ENCODE results near the gene GPR26. TPM values are rescaled to one million over a fixed set of nuclear protein-coding genes. Genes with fewer than 3 reads are reported as not detected.

GPR26 gene
- total RNA-seq, 1 donor = under 0.01 TPM

DNA sequence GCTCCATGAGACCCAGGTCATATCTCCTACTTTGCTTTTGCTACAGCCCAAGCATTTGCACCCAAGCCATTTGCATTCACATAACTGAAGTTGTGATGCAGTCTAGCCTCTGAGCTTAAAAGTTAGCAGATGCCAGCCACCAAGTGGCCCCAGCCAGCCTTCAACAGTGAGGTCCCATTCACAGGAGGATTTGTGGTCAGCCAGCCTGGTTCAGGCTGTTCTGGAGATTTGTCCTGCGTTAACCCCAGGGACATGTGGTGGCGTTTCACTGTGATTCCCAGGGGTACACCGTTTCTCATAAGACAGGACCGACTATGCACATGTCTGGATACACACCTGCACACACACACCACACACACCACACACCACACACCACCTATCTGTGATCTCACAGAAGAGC is 51.2 kb downstream of the GPR26 start:
- TF ChIP-seq, protein P1, sequence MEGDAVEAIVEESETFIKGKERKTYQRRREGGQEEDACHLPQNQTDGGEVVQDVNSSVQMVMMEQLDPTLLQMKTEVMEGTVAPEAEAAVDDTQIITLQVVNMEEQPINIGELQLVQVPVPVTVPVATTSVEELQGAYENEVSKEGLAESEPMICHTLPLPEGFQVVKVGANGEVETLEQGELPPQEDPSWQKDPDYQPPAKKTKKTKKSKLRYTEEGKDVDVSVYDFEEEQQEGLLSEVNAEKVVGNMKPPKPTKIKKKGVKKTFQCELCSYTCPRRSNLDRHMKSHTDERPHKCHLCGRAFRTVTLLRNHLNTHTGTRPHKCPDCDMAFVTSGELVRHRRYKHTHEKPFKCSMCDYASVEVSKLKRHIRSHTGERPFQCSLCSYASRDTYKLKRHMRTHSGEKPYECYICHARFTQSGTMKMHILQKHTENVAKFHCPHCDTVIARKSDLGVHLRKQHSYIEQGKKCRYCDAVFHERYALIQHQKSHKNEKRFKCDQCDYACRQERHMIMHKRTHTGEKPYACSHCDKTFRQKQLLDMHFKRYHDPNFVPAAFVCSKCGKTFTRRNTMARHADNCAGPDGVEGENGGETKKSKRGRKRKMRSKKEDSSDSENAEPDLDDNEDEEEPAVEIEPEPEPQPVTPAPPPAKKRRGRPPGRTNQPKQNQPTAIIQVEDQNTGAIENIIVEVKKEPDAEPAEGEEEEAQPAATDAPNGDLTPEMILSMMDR (IDR thresholded peaks at IDR 0.05; ENCODE audit: insufficient read depth, low read length) = no peak
- H3K4me3 ChIP-seq (ENCODE audit: low read depth, low read length) = no peak overlapping the region
- DNase-seq (ENCODE audit: low read depth) = no peak

DNA sequence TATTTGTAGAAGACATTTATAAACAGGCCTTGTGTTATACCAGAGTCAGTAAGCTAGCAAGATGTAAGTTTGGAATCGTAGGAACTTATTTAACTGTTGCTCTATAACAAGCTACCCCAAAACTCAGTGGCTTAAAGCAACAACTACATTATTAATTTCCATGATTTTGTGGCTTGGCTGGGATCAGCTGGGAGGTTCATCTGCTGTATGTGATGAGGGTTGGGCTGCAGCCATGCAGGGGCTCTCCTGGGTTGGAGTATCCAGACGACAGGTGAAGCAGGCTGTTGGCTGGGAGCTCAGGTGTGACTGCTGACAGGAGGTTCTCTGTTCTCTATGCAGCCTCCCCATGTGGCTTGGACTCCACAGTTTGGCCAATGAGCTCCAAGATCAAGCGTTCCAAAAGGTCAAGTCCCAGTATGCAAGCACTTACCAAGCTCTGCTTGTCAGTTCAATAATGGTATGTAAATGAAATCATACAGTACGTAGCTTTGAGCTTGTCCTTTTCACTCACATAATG is 52.4 kb downstream of the GPR26 start:
- TF ChIP-seq, protein P1 (IDR thresholded peaks at IDR 0.05; ENCODE audit: insufficient read depth, low read length) = no peak
- no peak overlapping the region for H3K4me3 ChIP-seq (ENCODE audit: low read depth, low read length)
- DNase-seq (ENCODE audit: low read depth) = no peak

DNA sequence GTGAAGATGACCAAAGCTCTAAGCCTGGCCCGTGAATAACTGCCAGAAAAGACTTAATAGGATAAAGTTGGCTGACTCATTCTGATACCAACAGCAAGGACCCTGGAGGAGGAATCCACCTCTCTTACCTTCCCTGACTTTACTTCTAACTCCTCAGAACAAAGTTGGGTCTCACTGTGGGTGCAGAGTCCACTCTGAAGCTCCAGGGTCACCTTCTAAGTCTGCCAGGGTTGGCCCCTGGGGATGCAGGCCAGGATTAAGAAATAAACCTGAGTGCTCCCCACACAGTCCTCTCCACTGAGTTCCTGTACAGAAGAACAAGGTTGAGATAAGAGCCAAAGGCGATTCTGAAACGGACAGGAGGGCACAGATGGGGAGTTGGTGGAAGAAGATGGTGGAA is 54.4 kb downstream of the GPR26 start:
- TF ChIP-seq, protein P1 (IDR thresholded peaks at IDR 0.05; ENCODE audit: insufficient read depth, low read length) = no peak
- no peak for DNase-seq (ENCODE audit: low read depth)
- no peak overlapping the region for H3K4me3 ChIP-seq (ENCODE audit: low read depth, low read length)

DNA sequence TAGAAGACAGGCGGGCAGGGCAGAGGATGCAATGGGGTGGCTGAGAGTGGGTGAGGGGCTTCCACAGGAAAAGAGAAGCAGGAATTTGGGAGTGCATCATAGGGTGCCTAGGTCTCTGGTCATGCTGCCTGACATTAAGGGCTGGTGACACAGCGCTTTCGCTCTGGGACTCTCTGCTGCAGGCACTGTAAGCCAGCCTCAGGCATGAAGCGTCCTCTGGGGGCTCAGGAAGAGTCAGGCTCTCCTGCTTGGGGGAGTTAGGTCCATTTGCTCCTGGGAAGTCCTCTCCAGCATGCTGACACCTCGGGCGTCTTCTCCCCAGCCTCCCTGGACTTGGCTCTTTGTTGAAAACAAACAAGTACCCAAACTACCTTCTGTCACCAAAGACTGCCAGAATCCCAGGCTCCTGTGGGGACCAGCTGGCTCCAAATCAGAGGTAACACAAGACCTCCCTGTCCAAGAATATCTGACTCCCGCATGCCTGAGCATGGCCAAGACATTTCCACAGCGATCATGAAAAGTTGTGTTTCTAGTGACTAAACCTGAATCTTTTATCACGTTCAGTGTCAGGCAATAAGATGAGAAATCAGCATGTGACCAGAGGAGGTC is 55.4 kb downstream of the GPR26 start:
- no peak overlapping the region for H3K4me3 ChIP-seq (ENCODE audit: low read depth, low read length)
- TF ChIP-seq, protein P1 (IDR thresholded peaks at IDR 0.05; ENCODE audit: insufficient read depth, low read length) = no peak
- no peak for DNase-seq (ENCODE audit: low read depth)

DNA sequence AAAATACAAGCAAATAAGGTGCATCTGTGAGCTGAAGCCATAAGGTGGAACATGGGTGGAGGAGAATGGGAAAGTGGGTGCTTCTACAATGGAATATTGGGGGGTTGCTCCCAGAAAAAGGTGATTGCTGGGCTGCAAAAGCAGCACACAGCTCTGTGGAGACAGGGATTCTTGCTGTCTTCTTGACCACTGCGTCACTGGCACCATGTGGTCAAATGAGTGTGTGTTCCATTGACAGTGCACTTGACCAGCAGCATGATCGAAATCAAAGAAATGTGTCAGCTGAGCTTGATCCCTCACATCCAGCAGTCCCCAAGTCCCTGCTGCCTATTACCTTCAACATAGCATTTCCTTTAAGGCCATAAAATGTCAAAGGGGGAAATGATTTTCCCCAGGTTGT is 56.2 kb downstream of the GPR26 start:
- no peak overlapping the region for H3K4me3 ChIP-seq (ENCODE audit: low read depth, low read length)
- DNase-seq (ENCODE audit: low read depth) = no peak
- TF ChIP-seq, protein P1 (IDR thresholded peaks at IDR 0.05; ENCODE audit: insufficient read depth, low read length) = no peak

DNA sequence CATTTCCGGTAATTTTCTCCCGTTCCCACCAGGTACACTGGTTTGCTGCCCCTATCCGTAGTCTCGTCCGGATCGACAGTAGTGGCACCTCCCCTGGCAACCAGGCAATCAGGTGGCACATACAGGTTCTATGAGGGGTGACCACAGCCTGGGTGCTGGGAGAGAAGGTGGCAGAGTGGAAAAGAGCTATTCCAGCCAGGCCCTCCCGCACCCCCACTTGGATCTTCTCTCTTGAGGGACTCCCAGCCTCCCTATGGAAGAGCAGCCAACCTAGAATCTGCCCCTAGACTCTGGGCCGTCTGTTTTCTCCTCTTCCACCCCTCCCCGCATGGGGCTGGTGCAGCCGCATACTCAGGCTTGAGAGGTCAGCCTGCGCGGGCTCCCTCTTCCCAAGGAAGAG is 58.6 kb downstream of the GPR26 start:
- TF ChIP-seq, protein P1 (IDR thresholded peaks at IDR 0.05; ENCODE audit: insufficient read depth, low read length) = no peak
- no peak for DNase-seq (ENCODE audit: low read depth)
- no peak overlapping the region for H3K4me3 ChIP-seq (ENCODE audit: low read depth, low read length)

DNA sequence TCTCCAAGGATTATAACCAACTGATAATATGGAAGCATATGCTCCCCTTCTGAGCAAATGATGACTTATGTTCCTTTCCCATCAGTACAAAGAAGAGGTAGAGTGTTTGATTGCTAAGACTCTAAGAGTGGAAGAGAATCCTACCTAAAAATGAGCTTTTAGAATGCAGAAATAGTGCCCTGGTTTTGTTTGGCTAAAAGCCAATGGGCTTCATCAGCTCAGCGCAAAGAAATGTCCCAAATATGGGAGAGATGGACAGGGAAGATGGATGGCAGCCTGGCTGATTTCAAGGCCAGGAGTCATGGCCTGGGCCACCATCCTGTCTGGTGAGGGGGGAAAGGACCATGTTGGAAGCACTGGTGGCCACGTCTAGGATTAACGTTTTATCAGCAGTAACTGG is 60.2 kb downstream of the GPR26 start:
- no peak overlapping the region for H3K4me3 ChIP-seq (ENCODE audit: low read depth, low read length)
- no peak for DNase-seq (ENCODE audit: low read depth)
- TF ChIP-seq, protein P1 (IDR thresholded peaks at IDR 0.05; ENCODE audit: insufficient read depth, low read length) = no peak

Data from fibroblast of the aortic adventitia (primary cell).